ENCODE measurements around the gene COQ4. TPM values are rescaled to one million over a fixed set of nuclear protein-coding genes. Genes with fewer than 3 reads are reported as not detected.
"Not testable (repeated sequence)": the region's sequence is repeated elsewhere in the genome, so short reads cannot be mapped to it uniquely, and the experiment has no call there.

Gene COQ4
- total RNA-seq (2014; rRNA removed; shearing (Covaris generic)) = 54.8 and 59.2 TPM in 2 replicates

DNA sequence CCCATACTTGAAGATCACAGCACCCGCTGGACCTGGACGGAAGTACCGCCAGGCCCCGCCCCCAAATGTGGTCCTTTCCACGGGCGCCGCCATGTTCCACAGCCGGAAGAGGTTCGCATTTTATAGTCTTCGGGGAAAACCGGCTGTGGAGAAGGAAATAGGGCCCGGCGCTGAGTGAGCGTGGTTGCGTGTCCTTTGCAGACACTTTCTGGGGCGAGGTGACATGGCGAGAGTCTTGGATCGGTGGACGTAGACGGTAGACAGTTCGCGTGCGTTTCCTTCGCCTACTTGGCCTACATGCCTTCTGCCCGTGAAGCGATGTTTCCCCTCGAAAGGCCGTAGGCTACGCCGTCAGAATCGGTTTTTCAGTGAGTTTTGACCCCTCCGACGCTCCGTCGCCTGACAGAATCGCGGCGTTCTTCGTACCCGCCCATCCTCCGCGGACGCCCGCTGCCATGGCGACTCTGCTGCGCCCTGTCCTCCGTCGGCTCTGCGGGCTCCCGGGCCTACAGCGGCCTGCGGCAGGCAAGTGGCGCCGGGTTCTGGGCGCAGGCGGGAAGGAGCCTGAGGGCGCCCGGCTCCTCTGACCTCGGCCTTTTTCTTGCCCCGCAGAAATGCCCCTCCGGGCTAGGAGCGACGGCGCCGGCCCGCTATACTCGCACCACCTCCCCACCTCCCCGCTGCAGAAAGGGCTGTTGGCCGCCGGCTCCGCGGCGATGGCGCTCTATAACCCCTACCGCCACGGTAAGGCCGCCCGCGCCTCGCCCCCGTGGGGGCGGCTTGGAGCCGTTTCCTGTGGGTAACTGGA lies at the start of gene COQ4, which contains the start of gene TRUB2:
Gene COQ4 (plus strand): TSS at position 436 of the 808 bp plus-strand sequence. CDS start 20 bp downstream, at position 456.
Gene TRUB2 (minus strand): TSS at position 44 of the 808 bp plus-strand sequence. CDS start 39 bp downstream, at position 5.
- DNase-seq (ENCODE audit: low read depth) = peak; percentile 95

DNA sequence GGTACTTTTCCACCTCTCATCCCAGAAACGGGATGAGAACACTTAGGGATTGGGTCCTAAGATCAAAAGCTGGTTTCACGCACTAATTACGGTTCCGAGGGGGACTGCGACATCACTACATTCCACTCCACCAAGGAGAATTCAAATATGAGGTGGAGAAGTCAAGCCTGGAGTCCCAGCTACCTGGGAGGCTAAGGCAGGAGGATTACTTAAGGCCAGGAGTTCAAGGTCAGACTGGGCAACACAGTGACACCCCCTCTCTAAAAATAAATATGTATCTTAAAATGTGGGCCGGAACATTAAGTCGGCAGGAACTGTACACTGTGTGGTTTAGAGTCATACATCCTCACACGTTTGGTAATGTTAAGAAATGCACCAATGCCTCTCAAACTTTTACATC lies 48.4 kb upstream of the COQ4 start:
- no peak for DNase-seq (ENCODE audit: low read depth)

DNA sequence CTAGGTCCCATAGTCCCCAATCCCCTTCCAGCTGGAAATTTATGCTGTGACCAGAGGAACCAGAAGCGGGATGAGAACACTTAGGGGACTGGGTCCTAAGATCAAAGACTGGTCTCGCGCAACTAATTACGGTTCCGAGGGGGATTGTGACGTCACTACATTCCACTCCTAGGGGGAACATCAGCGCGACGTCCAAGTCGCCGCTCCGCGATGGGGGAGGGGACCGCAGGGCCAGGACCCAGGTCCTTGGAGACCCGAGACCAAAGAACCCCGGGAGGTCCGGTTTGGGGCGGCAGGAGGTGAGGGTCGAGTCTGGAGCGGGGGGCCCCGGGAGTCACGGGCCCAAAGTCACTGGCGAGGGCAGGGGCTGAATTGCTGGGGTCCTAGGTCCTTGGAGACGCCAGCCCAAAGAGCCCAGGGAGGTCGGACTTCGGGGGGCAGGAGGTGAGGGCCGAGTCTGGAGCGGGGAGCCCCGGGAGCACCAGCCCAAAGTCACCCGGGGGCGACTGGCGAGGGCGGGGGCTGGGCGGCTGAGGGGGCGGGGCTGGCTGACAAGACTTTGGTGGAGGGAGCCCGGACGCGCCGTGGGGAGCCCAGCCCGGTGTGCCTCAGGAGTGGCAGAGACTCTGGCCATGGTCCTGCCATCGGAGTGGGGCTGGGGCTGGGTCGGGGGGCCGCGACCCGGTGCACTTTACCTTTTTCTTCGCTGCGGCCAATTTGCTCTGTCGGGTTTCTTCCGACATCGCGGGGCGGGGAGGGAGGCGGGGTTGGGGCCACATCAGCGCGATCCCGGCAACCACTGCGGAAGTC lies 47.2 kb upstream of the COQ4 start, which contains the start of gene GOLGA2:
Gene GOLGA2 (minus strand): TSS at position 810 of the 810 bp plus-strand sequence. CDS start 31 bp downstream, at position 779.
- peak; percentile 62 for DNase-seq (ENCODE audit: low read depth)

DNA sequence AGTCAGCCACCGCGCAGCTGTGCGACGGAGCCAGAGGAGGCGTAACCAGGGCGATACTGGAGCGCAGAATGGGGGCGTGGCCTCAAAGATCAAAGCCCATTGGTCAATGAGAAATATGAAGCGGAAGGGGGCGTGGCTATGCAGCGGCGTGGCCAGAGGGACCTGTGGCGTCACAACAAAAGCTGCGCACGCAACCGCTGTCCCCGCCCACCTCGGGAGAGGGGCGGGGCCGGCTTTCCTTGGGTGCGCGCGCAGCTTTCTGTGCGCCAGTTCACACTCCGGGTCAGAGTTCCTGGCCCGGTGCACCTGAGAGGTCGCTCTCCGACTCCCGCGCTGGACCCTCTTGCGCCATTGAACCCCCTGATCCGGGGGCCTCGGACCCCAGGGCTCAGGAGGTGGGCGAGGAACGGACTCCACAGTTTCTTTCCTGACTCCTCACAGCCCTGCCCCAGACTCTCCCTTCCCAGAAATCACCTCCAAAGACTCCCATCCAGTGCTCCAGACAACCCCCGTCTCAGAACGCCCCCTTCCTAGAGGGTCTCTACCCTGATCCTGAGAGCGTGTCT lies 46.5 kb upstream of the COQ4 start, which contains the start of gene SWI5:
Gene SWI5 (plus strand): TSS at position 269 of the 566 bp plus-strand sequence.
- DNase-seq (ENCODE audit: low read depth) = peak; percentile 98

DNA sequence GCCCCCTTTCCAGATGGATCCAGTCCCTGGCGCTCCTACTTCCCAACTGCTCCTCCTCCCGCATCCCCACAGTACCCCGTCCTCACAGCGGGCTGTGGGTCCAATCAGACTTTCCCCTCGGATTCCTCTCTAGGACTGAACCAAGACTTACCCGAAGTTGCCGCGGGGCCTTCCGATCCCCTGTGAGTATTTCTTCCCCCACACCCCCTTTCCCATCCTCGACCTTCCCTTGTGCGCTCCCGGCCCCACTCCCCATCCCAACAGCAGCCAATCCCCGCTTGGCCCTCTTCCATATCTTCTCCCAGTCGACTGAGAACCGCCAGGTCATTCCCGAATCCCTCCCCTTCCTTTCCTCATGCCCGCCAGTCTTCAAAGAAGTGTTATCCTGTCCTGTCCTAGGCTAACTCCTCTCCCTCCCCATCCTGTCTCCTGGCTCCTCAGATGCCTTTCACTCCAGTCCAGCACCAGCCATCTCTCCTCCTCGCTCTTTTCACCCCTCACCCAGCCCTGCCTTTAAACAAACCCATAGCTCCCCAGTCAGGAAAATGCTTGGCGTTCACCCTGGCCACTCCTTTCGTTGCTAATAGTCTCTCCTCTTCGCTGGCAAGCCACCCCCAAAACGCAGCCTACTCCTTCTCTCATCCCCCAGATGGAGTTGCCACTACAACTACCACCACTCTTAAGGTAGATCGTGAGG lies 45.9 kb upstream of the COQ4 start:
- DNase-seq (ENCODE audit: low read depth) = peak; percentile 55

DNA sequence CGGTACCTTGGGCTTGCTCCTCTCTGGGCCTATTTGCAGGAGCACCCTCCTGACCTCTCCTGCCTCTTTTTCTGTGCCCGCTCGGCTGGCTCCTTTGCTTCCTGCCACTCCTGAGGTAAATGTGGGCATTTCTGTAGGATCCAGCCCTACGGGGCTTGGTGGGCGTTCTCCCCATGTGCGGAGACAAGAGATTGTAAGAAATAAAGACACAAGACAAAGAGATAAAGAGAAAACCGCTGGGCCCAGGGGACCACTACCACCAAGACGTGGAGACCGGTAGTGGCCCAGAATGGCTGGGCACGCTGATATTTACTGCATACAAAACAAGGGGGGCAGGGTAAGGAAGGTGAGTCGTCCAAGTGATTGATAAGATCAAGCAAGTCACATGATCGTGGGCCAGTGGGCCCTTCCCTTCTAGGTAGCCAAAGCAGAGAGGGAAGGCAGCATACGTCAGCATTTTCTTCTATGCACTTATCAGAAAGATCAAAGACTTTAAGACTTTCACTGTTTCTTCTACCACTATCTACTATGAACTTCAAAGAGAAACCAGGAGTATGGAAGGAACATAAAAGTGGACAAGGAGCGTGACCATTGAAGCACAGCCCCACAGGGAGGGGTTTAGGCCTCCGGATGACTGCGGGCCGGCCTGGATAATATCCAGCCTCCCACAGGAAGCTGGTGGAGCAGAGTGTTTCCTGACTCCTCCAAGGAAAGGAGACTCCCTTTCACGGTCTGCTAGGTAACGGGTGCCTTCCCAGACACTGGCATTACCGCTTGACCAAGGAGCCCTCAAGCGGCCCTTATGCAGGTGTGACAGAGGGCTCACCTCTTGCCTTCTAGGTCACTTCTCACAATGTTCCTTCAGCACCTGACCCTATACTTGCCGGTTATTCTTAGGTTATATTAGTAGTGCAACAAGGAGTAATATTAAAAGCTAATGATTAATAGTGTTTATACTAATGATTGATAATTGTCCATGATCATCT lies 43.3 kb upstream of the COQ4 start:
- DNase-seq (ENCODE audit: low read depth) = not testable (repeated sequence)

DNA sequence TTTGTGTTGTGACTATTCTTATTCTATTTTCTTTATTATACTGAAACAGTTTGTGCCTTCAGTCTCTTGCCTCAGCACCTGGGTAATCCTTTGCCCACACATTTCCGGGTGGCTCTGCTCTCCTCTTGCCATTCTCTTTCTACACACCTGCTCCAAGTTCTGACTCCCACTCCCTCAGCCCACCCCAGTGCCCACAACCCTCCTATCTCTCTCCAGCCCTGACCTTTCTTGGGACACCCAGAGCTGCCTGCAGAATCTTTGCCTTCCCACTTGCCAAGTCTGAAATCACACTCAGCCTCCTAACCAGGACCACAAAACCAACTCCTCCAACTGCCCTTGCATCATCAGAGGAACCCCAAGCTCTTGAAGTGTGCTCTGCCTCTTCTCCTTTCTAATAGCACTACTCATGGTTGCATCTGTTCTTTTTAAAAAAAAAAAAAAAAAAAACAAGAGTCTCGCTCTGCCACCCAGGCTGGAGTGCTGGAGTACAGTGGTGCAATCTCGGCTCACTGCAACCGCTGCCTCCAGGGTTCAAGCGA lies 42.5 kb upstream of the COQ4 start:
- DNase-seq (ENCODE audit: low read depth) = no peak

DNA sequence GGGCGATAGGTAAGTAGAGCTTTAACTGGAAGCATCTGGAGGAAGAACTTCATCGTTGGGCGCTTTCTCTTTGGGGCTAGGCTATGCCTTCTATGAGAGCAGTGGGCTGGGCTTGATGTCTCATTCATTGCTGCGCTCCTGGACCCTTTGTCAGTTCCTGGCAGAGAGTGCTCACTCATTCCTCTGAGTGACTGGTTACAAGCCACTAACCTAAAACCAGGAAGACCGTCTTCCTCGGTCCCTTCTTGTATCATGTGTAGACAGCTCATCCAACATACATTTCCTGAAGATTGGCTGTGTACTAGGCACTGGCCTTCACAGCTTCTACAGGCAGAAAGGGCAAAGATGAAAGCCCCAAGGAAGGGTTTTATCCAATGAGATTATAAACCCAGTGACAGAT lies 40.1 kb upstream of the COQ4 start:
- no peak for DNase-seq (ENCODE audit: low read depth)

DNA sequence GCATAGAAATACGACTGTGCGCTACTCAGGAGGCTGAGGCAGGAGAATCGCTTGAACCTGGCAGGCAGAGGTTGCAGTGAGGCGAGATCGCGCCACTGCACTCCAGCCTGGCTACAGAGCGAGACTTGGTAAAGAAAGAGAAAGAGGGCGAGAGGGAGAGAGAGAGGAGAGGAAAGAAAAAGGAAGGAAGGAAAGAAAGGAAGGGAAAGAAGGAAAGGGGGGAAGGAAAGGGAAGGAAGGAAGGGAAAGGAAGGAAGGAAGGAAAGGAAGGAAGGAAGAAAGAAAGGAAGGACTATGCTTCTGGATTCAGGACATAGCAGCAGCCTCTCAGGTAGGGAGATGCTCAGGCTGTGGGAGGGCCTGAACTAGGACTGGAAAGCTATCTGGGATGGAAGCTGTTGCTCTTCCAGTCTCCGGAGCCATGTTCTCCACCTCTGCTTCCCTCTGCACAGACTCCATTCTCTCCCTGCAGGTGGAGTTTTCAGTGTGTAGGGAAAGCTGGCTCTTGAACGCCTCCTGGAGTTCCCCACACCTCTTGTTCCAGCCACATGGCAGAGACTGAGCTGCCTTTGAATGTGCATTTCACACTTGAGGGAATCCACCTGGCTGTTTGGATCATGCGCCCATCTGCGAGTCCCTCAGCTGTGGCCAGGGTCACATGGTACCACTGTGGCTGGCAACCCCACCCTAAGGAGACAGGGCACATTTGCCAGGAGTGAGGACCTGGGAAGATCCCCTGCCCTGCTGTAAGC lies 37.4 kb upstream of the COQ4 start:
- no peak for DNase-seq (ENCODE audit: low read depth)

DNA sequence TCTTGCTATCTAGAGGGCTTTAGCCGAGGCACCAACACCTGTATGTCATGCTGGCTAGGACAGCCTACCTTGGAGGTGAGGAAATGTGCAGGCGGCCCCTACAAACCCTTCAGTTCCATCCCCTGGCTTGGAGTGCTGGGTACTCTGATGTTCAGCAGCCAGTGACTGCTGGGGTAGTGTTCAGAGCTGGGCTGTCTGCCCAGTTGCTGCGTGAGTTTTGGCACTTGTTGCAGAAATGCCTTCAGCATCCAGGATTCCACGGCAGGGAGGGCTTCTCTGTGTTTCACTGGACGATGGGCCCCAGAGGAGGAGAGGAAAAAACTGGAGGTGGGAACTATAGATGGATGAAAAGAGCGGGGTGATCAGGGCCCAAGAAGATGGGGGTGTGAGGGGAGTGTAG lies 36.2 kb upstream of the COQ4 start:
- DNase-seq (ENCODE audit: low read depth) = no peak

DNA sequence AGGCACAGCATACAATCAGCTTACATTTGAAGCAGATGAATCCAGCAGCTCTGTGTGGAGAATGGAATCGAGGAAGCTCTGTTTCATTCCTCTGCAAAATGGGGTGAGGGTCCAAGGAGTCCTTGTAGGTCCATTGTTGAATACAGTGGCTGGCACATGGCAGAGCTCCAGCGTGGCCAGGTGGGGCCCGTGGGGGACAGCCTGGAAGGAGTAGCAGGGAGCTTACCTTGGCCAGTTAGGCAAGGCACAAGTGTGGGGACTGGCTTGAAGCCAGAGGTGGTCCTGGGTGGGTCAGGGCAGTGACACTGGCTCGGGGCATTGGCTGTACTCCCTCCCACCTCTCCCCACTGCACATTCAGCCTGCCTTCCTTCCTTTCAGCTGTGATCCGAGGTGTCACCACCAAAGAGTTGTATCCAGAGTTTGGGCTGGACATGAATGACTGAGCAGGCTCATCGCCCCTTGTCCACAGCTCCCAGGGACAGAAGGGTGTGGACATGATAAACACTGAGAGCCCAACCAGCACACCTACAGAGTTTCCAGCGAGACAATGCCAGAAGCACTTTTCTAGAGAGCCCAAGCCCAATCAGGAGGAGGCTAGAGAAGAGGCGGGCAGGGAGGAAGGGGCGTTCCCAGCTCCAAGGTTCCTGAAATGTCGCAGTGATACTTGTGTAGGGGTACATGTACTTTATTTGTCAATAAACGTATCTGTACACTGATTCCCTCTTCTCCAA lies 34.2 kb upstream of the COQ4 start:
- DNase-seq (ENCODE audit: low read depth) = no peak

DNA sequence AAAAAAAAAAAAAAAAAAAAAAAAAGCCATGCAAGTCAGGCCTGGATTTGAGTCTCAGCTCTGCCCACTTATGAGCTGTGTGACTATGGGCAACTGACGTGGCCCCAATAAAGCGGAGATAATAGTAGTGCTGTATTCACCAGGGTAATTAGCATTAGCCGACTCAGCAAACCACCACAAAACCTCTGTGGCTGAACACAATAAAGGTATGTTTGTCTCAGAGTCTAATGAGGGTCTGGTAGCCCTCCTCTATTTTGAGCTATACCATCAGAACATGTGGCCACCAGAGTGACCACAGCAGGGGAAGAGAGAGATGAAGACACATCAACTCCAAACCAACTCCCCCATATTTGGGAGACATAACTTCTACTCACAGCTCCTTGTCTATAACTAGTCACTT lies 30.6 kb upstream of the COQ4 start:
- DNase-seq (ENCODE audit: low read depth) = no peak

DNA sequence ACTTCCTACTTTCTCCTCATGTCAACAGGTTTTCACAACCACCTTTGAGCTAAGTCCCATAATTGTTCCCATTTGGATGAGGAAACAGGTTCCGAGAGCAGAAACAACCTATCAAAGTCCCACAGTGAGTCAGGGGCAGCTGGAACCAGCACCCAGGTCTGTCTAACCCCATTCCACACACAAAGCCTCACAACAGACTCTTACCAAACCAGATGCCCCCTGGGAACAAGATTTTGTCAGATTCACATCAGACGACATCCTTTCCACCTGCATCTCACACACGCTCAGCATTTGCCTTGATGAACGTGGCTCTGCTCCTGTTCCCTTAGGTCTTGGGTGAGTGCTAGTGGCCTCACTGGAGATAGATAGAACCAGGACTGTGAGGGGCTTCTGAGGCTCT lies 29.5 kb upstream of the COQ4 start:
- DNase-seq (ENCODE audit: low read depth) = no peak

DNA sequence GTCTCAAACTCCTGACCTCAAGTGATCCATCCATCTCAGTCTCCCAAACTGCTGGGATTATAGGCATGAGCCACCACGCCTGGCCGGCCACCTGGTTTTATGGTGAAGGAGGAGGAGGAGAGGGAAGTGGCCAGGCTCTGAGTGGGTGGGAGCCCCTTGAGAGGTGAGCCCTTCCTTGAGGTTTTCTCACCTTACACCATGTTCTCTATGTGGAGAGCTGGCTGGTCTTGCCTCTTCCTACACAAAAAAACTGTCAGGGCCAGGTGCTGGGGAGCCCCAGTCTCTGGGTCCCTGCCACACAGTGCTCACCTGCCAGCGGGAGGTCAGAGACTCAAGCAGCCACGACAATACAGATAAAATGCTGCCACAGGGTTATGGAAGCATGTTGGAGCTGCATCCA lies 28.5 kb upstream of the COQ4 start:
- no peak for DNase-seq (ENCODE audit: low read depth)

DNA sequence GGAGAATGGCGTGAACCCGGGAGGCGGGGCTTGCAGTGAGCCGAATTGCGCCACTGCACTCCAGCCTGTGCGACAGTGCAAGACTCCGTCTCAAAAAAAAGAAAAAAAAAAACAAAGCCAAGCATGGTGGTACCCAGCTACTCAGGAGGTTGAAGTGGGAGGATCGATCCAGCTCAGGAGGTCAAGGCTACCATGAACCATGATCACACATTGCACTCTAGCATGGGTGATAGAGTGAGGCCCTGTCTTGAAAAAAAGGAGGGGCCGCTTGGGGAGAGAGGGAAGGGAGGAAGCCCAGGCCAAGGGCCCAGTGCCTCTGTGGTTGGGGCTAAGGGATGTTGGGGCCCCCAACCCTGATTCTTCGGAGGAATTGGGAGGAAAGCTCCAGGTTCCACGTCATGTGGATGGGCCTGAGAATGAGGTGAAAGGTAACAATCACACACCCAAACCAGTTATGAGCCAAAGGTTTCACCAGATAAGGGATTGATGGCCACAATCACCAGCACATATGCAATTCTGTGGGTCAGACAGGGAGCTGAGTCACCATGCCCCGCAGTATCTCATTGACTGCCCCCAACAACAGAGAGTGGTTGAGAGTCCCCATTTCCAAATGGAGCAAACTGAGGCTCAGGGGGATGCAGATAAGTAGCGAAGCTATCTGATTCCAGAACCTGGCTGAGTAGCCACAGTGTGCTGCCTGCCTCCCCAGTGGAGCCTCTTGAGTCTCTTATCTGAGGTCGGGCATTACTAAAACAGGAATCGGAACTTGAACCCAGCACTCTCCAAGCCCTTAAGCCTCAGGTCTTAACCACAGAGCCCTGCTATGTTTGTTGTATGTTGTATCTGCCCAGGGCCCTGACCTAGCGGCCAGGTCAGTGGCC lies 26.1 kb upstream of the COQ4 start:
- no peak for DNase-seq (ENCODE audit: low read depth)

DNA sequence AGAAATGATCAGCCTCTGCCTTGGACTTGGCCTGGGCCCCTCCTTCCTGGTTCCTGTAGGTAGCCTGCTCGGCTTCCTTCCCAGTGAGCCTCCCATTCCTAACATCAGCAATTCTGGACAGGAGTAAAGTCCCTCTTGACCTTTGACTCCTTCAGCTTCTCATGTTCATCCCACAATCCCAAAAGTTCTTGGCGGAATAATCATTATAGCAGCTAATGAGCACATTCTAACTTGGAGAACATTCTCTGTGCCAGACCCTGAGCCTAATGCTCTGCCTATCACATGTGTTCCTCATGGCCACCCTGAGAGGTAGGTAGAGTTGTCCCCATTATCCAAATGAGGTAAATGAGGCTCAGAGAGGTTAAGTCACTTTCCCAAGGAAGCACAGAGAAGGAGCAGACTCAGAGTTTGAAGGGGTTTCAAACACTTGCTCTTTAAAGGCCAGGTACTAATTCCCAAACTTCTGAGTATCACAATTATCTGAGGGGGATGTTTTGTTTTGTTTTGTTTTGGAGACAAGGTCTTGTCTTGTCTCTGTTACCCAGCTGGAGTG lies 25.3 kb upstream of the COQ4 start:
- no peak for DNase-seq (ENCODE audit: low read depth)
